HepG2 (cell line): ENCODE data around the gene TXNDC11. TPM values are rescaled to one million over a fixed set of nuclear protein-coding genes. Genes with fewer than 3 reads are reported as not detected.

Experiments
- ATM ChIP-seq: fragments of 450-650 bp; IDR thresholded peaks from 2 replicates; pipeline ENCODE4 v1.7.1; 2017; ENCODE audit warnings: mild to moderate bottlenecking, borderline replicate concordance
- EEA1 ChIP-seq: sonication (generic); formaldehyde crosslinking; IDR thresholded peaks from 2 replicates; pipeline ENCODE4 v1.5.1; 2020; ENCODE audit warnings: mild to moderate bottlenecking, missing genetic modification reagents, borderline replicate concordance
- HMG20A ChIP-seq: IDR thresholded peaks from 2 replicates; pipeline ENCODE4 v1.6.1; 2016; ENCODE audit warnings: borderline replicate concordance
- MZF1 ChIP-seq: sonication (generic); formaldehyde crosslinking; IDR thresholded peaks from 2 replicates; pipeline ENCODE4 v1.8.1; 2023; ENCODE audit warnings: mild to moderate bottlenecking, missing genetic modification reagents, borderline replicate concordance
- NR2C2 ChIP-seq: sonication (generic); formaldehyde crosslinking; IDR thresholded peaks from 2 replicates; pipeline ENCODE4 v1.4.0; 2020; ENCODE audit warnings: missing genetic modification reagents, mild to moderate bottlenecking, moderate library complexity, borderline replicate concordance
- PLSCR1 ChIP-seq: sonication (generic); formaldehyde crosslinking; IDR thresholded peaks from 2 replicates; pipeline ENCODE4 v1.5.0; 2020; ENCODE audit warnings: missing genetic modification reagents, mild to moderate bottlenecking, borderline replicate concordance
- POLR2A ChIP-seq, 2 experiments: IDR thresholded peaks; 2 replicates each; pipeline ENCODE4 v1.6.1; 2011; ENCODE audit warnings: low read depth in 2 of 2, low read length in 2 of 2, mild to moderate bottlenecking in 1 of 2, moderate library complexity in 1 of 2; ENCODE audit not compliant: insufficient read depth in 1 of 2
- RXRA ChIP-seq: sonication (generic); formaldehyde crosslinking; IDR thresholded peaks from 2 replicates; pipeline ENCODE4 v1.5.1; 2020; ENCODE audit warnings: missing genetic modification reagents
- TCF7 ChIP-seq: sonication (generic); IDR thresholded peaks from 2 replicates; pipeline ENCODE4 v1.6.1; 2016; ENCODE audit warnings: antibody characterized with exemption, low read depth
- TEAD2 ChIP-seq: sonication (generic); formaldehyde crosslinking; IDR thresholded peaks from 2 replicates; pipeline ENCODE4 v1.9.0; 2021; ENCODE audit warnings: missing genetic modification reagents
- ZBTB44 ChIP-seq: sonication (generic); formaldehyde crosslinking; IDR thresholded peaks from 2 replicates; pipeline ENCODE4 v1.4.0; 2020; ENCODE audit warnings: missing genetic modification reagents
- ZNF20 ChIP-seq: sonication (generic); formaldehyde crosslinking; IDR thresholded peaks from 2 replicates; pipeline ENCODE4 v1.4.0; 2020; ENCODE audit warnings: mild to moderate bottlenecking, moderate library complexity, missing genetic modification reagents
- ZNF225 ChIP-seq: sonication (generic); formaldehyde crosslinking; IDR thresholded peaks from 2 replicates; pipeline ENCODE4 v1.4.0; 2020; ENCODE audit warnings: mild to moderate bottlenecking, missing genetic modification reagents
- ZNF274 ChIP-seq: sonication (generic); formaldehyde crosslinking; IDR thresholded peaks from 2 replicates; pipeline ENCODE4 v1.5.1; 2020; ENCODE audit warnings: mild to moderate bottlenecking, missing genetic modification reagents
- ZNF709 ChIP-seq: sonication (generic); formaldehyde crosslinking; IDR thresholded peaks from 2 replicates; pipeline ENCODE4 v1.5.0; 2020; ENCODE audit warnings: mild to moderate bottlenecking, missing genetic modification reagents
- ZNF772 ChIP-seq: sonication (generic); formaldehyde crosslinking; IDR thresholded peaks from 2 replicates; pipeline ENCODE4 v1.5.0; 2020; ENCODE audit warnings: mild to moderate bottlenecking, missing genetic modification reagents
- polyA plus RNA-seq, 8 experiments: library from polyadenylated mRNA; depleted of rRNA in 3 of 8; stranded (reverse) in 7 of 8; unstranded in 1 of 8; fragments of >200 nt; fragmentation: Illumina TruSeq in 4 of 8; extraction: Trizol in 4 of 8; gene quantifications; 2 replicates each; pipeline versions ENCODE4 v1.2.1 to v1.2.3, GENCODE V29; 2011 to 2016; ENCODE audit warnings: low read depth in 4 of 8, missing spikeins in 1 of 8, mixed read lengths in 1 of 8; ENCODE audit not compliant: insufficient read depth in 1 of 8
- total RNA-seq, 5 experiments: library from RNA; depleted of rRNA; stranded (reverse); fragments of >200 nt; fragmentation: Illumina TruSeq; extraction: Trizol; gene quantifications; 2 replicates each; pipeline ENCODE4 v1.2.3, GENCODE V29; 2016; ENCODE audit warnings: low read depth in 1 of 5
- TF ChIP-seq, protein P1 (sequence below): sonication (generic); formaldehyde crosslinking; IDR thresholded peaks from 2 replicates; pipeline ENCODE4 v1.8.0; 2022; ENCODE audit warnings: mild to moderate bottlenecking, missing genetic modification reagents, moderate library complexity
- TF ChIP-seq, protein P2 (sequence below): sonication (generic); formaldehyde crosslinking; IDR thresholded peaks from 2 replicates; pipeline ENCODE4 v1.4.0; 2020; ENCODE audit warnings: mild to moderate bottlenecking, missing genetic modification reagents, borderline replicate concordance
- TF ChIP-seq, protein P3 (sequence below): sonication (generic); formaldehyde crosslinking; conservative IDR thresholded peaks from 2 replicates; pipeline ENCODE4 v1.5.0; 2020; ENCODE audit warnings: missing genetic modification reagents

TXNDC11 gene
- total and polyA plus RNA-seq, 2 of the 13 experiments (the other 11 are each of a cell fraction or from before 2014, with no cell fraction given): 74.9 to 123 TPM

GRCh38 chr16:11675561-11676511, 66.8 kb downstream of the TXNDC11 start (continued):
- peak; percentile 86; the same call in 1 of the 2 replicates for TF ChIP-seq ZNF225 (CRISPR knock-in tag)
- no peak for TF ChIP-seq ATM
- TF ChIP-seq PLSCR1: no peak
- TF ChIP-seq, protein P1, sequence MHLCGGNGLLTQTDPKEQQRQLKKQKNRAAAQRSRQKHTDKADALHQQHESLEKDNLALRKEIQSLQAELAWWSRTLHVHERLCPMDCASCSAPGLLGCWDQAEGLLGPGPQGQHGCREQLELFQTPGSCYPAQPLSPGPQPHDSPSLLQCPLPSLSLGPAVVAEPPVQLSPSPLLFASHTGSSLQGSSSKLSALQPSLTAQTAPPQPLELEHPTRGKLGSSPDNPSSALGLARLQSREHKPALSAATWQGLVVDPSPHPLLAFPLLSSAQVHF (CRISPR knock-in tag): no peak
- peak; percentile 80 for TF ChIP-seq RXRA (CRISPR knock-in tag)
- TF ChIP-seq TCF7: no peak
- TF ChIP-seq TEAD2 (CRISPR knock-in tag): no peak
- peak; percentile 82 for TF ChIP-seq NR2C2 (CRISPR knock-in tag)
- TF ChIP-seq ZNF274: peak; percentile 11; the same call in 1 of the 2 replicates
- TF ChIP-seq, protein P2, sequence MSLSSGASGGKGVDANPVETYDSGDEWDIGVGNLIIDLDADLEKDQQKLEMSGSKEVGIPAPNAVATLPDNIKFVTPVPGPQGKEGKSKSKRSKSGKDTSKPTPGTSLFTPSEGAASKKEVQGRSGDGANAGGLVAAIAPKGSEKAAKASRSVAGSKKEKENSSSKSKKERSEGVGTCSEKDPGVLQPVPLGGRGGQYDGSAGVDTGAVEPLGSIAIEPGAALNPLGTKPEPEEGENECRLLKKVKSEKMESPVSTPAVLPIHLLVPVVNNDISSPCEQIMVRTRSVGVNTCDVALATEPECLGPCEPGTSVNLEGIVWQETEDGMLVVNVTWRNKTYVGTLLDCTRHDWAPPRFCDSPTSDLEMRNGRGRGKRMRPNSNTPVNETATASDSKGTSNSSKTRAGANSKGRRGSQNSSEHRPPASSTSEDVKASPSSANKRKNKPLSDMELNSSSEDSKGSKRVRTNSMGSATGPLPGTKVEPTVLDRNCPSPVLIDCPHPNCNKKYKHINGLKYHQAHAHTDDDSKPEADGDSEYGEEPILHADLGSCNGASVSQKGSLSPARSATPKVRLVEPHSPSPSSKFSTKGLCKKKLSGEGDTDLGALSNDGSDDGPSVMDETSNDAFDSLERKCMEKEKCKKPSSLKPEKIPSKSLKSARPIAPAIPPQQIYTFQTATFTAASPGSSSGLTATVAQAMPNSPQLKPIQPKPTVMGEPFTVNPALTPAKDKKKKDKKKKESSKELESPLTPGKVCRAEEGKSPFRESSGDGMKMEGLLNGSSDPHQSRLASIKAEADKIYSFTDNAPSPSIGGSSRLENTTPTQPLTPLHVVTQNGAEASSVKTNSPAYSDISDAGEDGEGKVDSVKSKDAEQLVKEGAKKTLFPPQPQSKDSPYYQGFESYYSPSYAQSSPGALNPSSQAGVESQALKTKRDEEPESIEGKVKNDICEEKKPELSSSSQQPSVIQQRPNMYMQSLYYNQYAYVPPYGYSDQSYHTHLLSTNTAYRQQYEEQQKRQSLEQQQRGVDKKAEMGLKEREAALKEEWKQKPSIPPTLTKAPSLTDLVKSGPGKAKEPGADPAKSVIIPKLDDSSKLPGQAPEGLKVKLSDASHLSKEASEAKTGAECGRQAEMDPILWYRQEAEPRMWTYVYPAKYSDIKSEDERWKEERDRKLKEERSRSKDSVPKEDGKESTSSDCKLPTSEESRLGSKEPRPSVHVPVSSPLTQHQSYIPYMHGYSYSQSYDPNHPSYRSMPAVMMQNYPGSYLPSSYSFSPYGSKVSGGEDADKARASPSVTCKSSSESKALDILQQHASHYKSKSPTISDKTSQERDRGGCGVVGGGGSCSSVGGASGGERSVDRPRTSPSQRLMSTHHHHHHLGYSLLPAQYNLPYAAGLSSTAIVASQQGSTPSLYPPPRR (CRISPR knock-in tag): no peak
- no peak for TF ChIP-seq ZNF20 (CRISPR knock-in tag)
- TF ChIP-seq EEA1 (CRISPR knock-in tag): peak; percentile 35; the same call in 1 of the 2 replicates
- 0 out of 2 replicates have a peak, but pooled peaks have one; percentile 26 for TF ChIP-seq HMG20A (CRISPR knock-in tag)
- 0 out of 2 replicates have a peak, but pooled peaks have one; percentile 76 for TF ChIP-seq ZNF772
- peak; percentile 15 to 51; a peak in 1 of 4 replicates for TF ChIP-seq POLR2A (IDR thresholded peaks at IDR 0.05; ENCODE audit: insufficient read depth in 1 of 2, low read depth in 2 of 2, low read length in 2 of 2)
- TF ChIP-seq ZBTB44: no peak
- TF ChIP-seq ZNF709 (CRISPR knock-in tag): no peak
- no peak for TF ChIP-seq MZF1
- TF ChIP-seq, protein P3, sequence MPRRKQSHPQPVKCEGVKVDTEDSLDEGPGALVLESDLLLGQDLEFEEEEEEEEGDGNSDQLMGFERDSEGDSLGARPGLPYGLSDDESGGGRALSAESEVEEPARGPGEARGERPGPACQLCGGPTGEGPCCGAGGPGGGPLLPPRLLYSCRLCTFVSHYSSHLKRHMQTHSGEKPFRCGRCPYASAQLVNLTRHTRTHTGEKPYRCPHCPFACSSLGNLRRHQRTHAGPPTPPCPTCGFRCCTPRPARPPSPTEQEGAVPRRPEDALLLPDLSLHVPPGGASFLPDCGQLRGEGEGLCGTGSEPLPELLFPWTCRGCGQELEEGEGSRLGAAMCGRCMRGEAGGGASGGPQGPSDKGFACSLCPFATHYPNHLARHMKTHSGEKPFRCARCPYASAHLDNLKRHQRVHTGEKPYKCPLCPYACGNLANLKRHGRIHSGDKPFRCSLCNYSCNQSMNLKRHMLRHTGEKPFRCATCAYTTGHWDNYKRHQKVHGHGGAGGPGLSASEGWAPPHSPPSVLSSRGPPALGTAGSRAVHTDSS: no peak
